ENCODE data around the gene TRIM3.

TRIM3 gene

DNA sequence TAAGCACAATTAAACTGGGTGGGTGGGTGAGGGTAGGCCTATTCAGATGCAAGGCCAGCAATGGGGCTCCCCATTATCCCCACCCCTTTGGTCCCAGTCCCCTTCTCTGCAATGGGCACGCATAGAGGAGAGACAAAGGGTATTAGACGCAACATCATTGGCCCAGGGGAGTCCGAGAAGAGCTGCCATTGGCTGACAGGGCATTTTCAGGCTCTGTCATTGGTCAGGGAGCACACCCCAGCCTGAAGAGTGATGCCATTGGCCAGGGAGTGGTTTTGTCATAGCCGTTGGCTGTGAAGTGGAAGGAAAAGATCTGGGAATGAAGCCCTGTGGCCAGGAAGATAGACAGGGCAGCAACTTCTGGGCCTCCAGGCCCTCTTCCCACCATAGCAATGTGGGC lies 2.8 kb upstream of the TRIM3 start:
- no peak for DNase-seq

- DNase-seq = no peak
Measured at GRCh38 chr11:6475936-6476335, 2.2 kb upstream of the TRIM3 start.

GRCh38 chr11:6474806-6475500 lies 1.2 kb upstream of the TRIM3 start:
- DNase-seq = no peak

GRCh38 chr11:6474413-6474792 lies 662 bp upstream of the TRIM3 start:
- DNase-seq = no peak

DNA sequence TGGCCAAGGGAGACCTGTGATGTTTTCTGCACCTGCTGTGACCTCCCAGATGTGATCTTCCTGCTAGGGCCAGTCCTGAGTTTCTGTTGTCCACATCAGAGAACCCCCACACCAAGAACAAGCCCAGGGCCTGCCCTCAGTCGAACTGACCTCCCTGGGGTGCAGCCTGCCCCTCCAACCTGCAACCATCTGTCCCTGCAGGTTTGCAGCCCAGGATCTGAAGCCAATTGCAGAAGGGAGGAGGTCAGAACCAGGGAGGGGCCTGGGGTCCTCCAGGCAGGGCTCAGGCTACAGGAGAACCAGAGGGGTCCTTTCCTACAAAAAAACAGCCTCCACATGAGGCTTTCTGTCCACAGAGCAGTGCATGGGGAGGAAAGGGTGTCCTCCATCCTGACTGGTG lies 807 bp downstream of the TRIM3 start:
- DNase-seq = no peak

- DNase-seq = no peak
Measured at GRCh38 chr11:6469599-6469998, 4.1 kb downstream of the TRIM3 start.

GRCh38 chr11:6468712-6469495 lies 4.8 kb downstream of the TRIM3 start:
- DNase-seq = no peak

DNA sequence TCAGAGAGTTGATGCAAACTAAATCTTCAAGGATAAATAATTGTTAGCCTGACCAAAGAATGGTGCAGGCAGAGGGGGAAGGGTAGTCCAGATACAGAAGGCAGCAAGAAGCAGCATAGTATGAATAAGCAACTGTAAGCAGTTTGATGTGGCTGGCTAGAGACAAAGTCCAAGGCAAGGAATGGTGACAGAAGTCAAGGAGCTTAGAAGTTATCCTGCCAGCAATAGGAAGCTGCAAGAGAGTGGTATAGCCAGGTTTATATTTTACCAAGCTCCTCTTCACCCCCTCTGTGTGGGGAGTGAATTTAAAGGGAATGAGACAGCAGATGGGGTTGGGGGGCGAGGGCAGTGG lies 14.7 kb downstream of the TRIM3 start:
- DNase-seq = no peak

DNA sequence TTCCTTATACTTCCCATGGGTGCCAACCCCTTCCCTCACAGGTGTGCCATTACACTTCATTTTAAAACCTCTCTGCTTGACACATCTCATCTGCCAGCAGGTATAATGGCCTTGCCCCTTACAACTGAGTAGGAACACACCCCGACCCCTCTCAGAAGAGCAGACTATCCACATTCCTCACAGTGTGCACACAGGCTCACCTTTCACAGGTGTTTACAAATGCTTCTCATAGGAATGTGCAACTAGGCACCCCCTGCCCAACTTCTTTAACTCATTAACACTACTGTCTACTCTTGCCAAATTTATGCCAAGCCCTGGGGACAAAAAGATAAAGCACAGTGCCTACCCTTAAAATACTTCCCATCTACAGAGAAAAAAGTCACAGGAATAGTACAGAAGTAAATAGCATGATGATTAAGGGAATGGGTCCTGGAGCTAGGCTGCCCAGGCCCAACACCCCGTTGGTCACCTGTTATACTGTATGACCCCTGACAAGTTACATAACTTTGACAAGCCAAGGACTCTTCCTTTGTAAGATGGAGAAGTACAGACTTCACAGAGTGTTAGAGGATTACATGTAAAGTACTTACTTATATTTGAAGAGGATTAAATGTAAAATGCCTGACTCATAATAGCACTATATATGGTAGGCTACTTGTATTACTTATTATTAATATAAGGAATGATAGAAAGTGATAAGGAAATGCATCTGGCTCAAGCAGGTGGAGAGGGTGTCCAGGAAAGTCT lies 15.2 kb downstream of the TRIM3 start:
- DNase-seq = no peak

DNA sequence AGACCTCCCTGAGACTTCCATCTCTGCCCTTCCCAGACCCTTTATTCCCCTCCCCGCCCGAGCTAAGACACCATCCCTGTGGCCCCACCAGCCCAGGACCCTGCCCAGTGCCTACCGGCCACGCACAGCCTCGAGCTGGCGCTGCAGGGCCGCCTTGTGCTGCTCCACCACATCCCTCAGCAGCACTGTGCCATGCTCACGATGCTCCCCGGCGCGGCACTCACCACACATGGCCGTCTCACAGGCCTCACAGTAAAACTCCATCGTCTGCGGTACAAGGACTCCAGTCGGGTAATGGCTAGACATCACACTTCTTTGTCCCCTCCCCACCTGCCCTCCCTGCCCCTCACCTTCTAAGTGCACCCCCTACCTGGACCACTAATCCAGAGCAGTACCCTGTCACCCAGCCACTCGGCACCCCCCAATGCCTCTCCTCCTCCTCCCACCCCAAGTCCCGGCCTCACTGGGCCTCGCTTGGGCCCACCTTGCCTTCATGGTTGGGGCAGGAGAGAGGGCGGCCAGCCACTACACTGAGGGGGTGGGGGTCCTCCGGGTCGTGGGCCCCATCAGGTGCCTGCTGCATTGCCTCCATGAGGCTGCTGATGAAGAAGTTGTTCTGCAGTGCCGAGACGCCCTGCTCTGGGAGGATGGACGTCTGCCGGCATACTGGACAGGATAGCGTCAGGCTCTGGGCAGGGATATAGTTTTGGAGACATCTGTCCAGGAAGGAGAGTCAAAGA lies 16.0 kb downstream of the TRIM3 start:
- DNase-seq = no peak

DNA sequence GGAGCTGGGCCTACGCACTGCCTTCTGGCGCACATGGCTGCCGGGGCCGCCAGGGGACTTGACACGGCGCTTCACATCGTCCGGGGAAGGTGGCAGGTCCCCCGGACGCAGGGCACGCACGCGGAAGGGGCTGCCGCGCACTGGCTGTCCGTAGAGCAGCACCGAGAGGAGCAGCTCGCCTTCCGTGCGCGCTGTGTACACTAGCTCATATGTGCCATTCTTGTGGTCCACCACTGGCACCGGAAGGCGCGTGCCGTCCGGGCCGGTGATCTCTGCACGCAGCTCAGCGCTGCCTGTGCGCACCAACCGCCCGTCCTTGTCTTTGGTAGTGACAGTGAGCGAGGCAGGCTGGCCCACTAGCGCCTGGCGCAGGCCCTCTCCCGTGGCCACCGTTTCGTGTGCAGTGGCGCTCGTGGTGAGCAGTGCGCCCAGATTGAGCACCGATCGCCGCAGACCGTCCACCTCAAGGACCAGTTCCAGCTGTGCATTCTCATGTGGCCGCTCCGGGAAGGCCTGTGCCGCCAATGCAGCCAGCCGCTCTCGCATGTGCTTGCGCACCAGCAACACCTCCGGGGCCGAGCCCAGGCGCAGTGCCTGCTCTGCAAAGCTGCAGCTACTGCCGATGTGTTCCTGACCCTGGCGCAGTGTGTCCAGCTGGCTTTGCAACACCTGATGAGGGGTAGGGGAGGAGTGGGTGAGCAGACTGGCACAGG lies 17.2 kb downstream of the TRIM3 start:
- DNase-seq = no peak

DNA sequence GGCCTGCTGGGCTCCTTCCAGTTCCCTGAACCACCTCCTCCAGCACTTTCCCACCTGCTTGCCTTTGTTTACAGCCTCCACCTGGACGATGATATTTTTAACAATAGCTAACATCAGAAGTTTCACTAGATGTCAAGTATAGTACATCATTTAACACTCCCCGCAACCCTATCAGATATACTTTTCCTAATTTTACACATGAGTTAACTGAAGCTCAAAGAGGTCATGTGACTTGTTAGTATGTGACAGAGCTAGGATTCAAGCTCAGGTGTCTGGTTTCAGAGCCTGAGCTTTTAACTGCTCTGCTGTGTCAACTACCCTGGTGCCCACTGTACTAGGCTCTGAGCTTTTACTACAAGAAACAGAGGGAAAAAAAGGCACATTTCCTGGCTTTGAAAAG lies 18.7 kb downstream of the TRIM3 start:
- no peak for DNase-seq

DNA sequence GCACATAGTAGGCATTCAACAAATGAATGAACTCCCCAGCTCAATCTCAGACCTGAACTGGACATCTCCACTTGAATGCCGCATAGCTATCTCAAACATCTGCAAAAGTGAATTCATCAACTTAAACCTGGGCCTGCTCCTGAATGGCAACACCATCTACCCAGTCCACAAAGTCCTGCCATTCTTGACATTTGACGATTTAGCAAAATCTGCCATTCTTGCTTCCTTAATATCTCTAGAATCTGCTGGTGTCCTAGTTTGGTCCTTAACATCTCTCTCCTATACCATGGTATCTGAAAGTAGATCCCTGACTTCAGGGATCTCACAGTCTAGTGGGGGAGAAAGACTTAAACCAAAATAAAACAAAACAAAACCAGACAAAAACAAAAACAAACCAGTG lies 20.6 kb downstream of the TRIM3 start:
- no peak for DNase-seq

- DNase-seq = no peak
Measured at GRCh38 chr11:6452219-6452618, 21.5 kb downstream of the TRIM3 start.

DNA sequence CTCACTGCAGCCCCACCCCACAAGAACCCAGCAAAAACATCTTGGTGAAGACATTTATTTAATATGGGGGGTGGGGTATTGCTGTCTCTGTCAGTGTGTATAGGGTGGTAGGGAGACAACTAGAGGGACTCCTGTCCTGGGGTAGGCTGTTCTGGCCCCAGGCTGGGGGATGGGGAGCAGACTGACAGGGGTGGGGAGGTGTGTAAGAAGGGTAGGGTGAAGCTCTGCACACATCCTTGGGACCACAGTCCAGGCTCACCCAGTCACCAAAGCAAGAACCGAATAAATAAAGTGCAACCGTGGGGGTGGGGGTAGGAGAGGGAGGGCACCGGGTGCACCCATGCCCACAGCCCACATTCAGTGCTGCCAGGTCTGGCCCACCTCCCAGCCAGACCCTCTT lies 25.2 kb downstream of the TRIM3 start:
- no peak for DNase-seq

GRCh38 chr11:6443269-6444003 lies 30.3 kb downstream of the TRIM3 start:
- peak; percentile 25 for DNase-seq

- DNase-seq = no peak
Measured at GRCh38 chr11:6442441-6442840, 31.3 kb downstream of the TRIM3 start.

GRCh38 chr11:6440906-6441358 lies 32.8 kb downstream of the TRIM3 start, which contains the start of gene HPX:
TSS of gene HPX (minus strand) at chr11:6440987. CDS start at chr11:6440963, 24 bp downstream.
- no peak for DNase-seq

- no peak for DNase-seq
Measured at GRCh38 chr11:6438979-6439571, 34.7 kb downstream of the TRIM3 start.

DNA sequence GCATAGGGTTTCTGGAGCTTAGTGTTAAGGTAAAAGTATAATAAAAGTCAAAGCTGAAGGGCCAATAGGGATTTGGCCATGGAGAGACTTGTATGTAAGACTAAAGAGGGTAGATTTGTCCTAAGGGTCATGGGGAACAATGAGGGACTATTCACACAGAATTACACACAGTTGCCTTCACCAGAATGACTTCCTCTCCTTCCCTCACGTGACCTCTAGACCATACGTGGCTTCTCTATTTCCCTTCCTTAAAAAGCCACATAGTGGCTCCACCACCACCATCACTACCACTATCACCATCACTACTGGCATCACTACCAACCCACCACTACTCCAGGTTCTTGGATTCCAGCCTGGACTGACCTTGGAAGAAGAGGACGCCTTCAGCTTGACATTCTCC lies 35.7 kb downstream of the TRIM3 start:
- no peak for DNase-seq

DNA sequence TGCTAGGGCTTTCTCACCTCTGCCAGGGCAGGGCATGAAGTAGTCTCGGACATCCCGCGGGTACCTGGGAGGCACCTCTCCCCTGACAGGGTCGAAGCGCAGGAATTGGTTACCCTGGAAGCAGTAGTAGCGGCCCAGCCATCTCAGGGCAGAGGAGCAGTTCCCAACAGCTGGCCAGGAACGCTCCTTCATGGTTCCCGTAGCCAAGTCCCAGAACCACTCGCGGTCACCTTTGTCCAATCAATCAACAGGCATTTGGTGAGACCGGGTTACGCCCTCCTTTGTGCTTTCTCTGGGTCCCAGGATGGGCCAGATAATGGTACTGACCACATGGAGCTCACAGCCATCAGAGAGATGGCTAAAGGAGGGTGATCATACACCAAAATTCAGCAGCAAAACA lies 36.3 kb downstream of the TRIM3 start:
- DNase-seq = no peak

All from activated effector memory CD4-positive, alpha-beta T cell treated with Interleukin-2 at 50 U/mL for 16 hours (primary cell).